Fibroblast of skin of back (primary cell): Measurements from ENCODE around the gene SEPTIN8.
"Not testable (repeated sequence)": the region's sequence is repeated elsewhere in the genome, so short reads cannot be mapped to it uniquely, and the experiment has no call there.

Experiments used
- DNase-seq: peaks from one replicate; pipeline ENCODE4 v3.0.0-alpha.2; 2013

SEPTIN8 gene

GRCh38 chr5:132812781-132813598 lies 36.0 kb upstream of the SEPTIN8 start, which contains the start of gene SOWAHA:
TSS of gene SOWAHA (plus strand) at chr5:132813302. CDS start at chr5:132813622, 320 bp downstream.
- DNase-seq, result no peak

DNA sequence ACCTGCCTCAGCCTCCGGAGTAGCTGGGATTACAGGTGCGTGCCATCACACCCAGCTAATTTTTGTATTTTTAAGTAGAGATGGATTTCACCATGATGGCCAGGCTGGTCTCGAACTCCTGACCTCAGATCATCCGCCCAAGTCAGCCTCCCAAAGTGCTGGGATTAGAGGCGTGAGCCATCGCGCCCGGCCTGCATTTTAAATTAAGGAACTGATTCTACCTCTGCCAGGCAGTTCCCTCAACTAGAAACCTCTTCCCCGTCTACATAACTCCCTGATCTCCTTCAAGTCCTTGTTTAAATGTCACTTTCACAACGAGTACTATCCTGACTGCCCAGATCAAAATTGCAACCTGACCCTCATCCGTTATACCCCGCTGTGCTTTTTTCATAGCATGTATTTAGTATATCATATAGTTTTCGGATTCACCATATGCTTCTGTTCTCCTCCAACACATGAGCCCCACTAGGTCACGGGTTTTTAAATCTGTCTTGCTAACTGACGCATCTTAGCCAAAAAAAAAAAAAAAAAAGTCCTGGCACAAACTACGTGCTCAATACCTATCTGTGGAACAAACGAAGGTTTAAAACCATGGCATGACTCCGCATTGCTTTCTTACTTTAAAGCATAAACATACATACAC lies 35.2 kb upstream of the SEPTIN8 start:
- DNase-seq, result no peak

GRCh38 chr5:132810605-132811004 lies 33.6 kb upstream of the SEPTIN8 start:
- no peak for DNase-seq

DNA sequence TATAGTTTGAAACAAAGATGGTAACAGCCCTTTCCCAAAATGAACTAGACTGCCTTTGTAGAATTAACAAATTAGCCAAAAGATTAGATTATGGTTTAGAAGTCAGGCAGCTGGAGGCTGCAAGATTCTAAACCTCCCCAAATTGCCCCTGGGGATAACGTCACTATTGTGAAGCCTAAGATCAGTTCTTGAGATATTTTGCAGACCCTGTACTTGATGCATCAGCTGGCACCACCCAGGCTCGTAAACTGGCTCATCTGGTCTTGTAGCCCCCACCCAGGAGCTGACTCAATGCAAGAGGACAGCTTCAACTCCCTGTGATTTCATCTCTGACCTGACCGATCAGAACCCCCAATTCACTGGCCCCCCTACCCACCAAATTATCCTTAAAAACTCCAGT lies 31.8 kb upstream of the SEPTIN8 start:
- no peak for DNase-seq

- no peak for DNase-seq
Measured at GRCh38 chr5:132808448-132808847, 31.4 kb upstream of the SEPTIN8 start.

DNA sequence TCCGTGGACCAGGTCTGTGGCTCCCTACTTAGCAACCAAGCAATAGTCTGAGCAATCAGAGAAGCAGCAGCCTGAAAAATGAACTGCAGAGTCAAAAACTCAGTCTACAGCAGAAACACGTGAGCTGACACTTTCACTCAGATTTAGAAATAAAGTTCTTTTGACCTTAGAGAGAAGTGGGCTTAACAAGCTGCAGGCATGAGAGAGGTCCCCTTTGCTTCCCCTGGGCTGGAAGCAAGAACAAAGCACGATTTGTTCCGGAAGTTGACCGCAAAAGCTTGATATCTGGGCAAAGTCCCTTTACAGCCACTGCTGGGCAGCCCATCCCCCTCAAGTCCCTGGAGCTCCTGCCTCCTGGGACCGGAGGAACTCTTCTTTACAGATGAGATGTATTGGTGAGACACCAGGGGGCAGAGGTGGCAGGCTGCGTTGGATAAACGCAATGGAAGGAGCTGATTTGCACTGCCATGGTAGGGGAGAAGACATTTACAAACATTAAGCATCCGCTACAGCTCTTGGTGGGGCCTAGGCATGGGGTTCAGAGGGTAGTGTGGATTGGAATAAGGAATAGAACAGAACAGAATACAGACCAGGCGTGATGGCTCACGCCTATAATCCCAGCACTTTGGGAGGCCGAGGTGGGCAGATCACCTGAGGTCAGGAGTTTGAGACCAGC lies 30.3 kb upstream of the SEPTIN8 start:
- peak; percentile 16 for DNase-seq

GRCh38 chr5:132806804-132807162 lies 29.7 kb upstream of the SEPTIN8 start:
- DNase-seq, result not testable (repeated sequence)

DNA sequence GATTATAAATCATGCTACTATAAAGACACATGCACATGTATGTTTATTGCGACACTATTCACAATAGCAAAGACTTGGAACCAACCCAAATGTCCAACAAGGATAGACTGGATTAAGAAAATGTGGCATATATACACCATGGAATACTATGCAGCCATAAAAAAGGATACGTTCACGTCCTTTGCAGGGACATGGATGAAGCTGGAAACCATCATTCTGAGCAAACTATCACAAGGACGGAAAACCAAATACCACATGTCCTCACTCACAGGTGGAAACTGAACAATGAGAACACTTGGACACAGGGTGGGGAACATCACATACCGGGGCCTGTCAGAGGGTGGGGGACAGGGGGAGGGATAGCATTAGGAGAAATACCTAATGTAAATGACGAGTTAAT lies 28.8 kb upstream of the SEPTIN8 start:
- DNase-seq, result not testable (repeated sequence)

GRCh38 chr5:132804219-132804618 lies 27.2 kb upstream of the SEPTIN8 start:
- not testable (repeated sequence) for DNase-seq

GRCh38 chr5:132802685-132803066 lies 25.6 kb upstream of the SEPTIN8 start:
- DNase-seq, result not testable (repeated sequence)

GRCh38 chr5:132802044-132802684 lies 25.1 kb upstream of the SEPTIN8 start:
- no peak for DNase-seq

GRCh38 chr5:132800545-132800944 lies 23.5 kb upstream of the SEPTIN8 start:
- no peak for DNase-seq

GRCh38 chr5:132799392-132799791 lies 22.4 kb upstream of the SEPTIN8 start:
- DNase-seq, result no peak

- DNase-seq, result no peak
Measured at GRCh38 chr5:132797651-132798050, 20.6 kb upstream of the SEPTIN8 start.

DNA sequence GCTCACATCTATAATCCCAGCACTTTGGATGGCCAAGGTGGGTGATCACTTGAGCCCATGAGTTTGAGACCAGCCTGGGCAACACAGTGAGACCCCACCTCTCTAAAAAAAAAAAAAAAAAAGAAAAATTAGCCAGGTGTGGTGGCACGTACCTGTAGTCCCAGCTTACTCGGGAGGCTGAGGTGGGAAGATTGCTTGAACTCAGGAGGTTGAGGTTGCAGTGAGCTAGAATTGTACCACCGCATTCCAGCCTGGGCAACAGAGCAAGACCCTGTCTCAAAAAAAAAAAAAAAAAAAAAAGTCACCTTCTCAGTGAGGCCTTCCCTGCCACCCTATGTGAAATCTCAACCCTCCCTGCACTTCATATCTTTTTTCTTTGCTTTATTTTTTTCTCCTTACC lies 14.0 kb upstream of the SEPTIN8 start:
- no peak for DNase-seq

DNA sequence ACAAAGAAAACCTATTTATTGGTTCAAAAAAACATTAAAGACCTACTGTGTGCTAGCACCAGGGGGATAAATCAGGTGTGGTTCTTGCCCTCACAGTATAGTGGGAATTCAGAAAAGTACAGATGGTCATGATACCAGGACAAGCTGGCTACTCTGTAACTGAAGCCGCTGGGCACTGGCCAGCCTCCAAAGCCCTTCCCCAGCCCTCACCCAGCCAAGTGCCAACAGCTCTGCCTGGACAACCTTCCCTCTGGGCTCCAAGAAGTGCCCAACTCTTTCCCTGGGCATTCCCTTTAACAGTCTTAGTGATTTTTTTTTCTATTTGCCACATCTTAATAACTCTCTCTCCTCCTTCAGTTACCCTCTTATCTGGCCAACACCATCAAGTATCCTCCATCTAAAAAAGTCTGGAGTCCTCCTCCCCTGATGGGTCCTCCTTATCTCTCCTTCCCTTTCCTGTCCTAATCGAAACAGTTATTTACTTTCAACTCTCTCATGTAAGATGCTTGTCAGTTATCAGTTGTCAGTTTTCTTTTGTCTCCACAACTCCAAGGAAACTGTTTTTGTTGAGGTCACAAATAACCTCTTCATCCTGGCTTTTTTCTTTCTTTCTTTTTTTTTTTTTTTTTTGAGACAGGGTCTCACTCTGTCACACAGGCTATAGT lies 13.3 kb upstream of the SEPTIN8 start:
- no peak for DNase-seq

DNA sequence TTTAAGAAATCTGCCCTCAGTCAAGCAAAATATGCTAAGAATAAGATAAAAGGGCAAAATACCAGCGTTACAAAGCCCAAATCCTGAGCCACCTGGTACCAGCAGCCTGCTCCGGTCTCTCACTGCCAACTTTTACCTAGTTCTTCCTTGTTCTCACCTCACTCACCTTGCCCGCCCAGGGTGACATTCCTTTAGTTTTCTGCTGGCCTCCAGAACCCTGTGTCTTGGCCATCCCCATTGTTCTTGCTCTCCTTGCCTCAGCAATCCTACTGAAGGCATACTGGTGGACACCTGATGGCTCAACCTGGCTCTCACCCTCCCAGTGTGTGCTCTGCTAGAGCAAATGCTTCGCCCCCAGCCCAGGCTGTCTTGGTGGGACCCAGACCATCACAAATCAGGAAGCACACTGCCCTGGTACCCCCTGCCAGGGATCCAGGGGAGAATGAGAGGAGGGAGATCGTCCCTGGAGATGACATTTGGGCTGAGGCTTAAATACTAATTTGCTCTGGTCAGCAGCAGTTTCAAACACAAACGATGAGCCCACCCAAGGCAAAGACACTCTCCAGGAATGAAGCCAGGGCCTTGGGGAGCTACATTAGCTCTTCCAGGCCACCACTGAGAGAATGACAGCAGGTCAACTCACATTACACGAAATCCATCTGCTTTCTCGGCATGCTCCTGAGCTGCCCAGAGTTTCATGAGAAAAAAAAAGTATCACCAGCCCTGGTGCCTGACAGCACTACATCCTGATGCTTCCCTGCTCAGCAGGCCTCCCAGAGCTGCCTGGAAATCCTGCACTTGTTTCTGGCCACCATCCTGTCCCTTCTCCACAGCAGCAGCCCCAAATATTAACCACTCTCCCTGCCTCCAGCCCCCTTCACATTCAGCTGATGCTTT lies 12.2 kb upstream of the SEPTIN8 start:
- DNase-seq, result no peak

DNA sequence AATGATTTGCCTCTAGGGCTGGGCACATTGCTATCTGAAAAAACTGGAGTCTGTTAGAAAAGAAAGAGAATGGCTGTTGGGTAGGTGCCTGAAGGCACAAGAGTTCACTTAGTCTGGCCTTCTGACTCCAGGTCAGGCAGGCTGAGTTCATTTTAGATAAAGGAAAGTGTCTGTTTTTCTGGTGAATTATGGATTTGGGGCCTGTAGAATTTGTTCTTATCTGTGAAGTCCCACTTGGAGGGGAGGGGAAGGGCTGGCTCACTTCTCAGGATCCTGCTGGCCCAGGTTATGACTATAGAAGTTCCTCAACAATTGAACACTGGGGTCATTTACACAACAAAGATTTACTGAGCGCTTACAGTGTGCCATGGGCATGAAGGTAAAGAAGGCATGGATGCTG lies 11.5 kb upstream of the SEPTIN8 start:
- no peak for DNase-seq

- peak; percentile 67 for DNase-seq
Measured at GRCh38 chr5:132787076-132787475, 10.0 kb upstream of the SEPTIN8 start.

DNA sequence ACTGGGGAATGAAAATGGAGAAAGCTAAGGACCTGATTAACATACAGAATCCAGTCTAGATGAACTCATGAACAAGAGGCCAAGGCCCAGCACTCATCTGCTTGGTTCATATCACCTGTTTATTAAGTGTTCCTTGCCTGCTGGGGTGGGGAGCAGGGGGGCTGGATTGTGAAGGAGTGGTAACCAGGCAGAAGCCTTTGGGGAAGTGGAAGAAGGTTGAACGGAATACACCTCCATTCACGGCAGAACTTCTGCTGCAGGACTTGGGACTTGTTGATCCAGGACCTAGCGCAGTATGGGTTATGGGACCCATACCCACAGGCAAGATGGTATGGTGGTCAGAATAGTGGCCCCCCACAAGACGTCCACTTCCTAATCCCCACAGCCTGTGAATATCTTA lies 8.8 kb upstream of the SEPTIN8 start:
- DNase-seq, result no peak

- DNase-seq, result peak; percentile 42
Measured at GRCh38 chr5:132785365-132785764, 8.3 kb upstream of the SEPTIN8 start.
